ENCODE data around the gene LRRC8B. TPM values are rescaled to one million over a fixed set of nuclear protein-coding genes. Genes with fewer than 3 reads are reported as not detected.

The LRRC8B gene
- polyA plus RNA-seq, 2 of the 4 experiments (the other 2 are of a cell fraction) = 3.2 to 10.3 TPM

GRCh38 chr1:89490389-89490788 lies 34.2 kb upstream of the LRRC8B start:
- Histone ChIP-seq H3K27ac (no peak overlapping the region), H3K4me2 (no peak overlapping the region), H3K9me3 (no peaks in the 10 kb centered on the region), H3K4me1 (no peaks in the 10 kb centered on the region), H3K4me3 (no peak overlapping the region)
- CTCF ChIA-PET = no interaction called here
- no peak for DNase-seq (ENCODE audit: low read depth in 1 of 2, low spot score in 1 of 2)
- ATAC-seq = no peak
- WGBS (ENCODE audit: missing lambda C conversion rate) = 73% methylated on average over 3 of the region's 3 CpGs
- POLR2A ChIA-PET = no interaction called here
- FAIRE-seq = no peak
- no peak for TF ChIP-seq MAX (IDR thresholded peaks at IDR 0.05)
- TF ChIP-seq MYC (IDR thresholded peaks at IDR 0.05; ENCODE audit: borderline replicate concordance, low read length) = no peak
- TF ChIP-seq EHMT2 (IDR thresholded peaks at IDR 0.05; ENCODE audit: low read depth) = no peak
- TF ChIP-seq EP300 (IDR thresholded peaks at IDR 0.05) = no peak
- no peak for TF ChIP-seq RCOR1 (IDR thresholded peaks at IDR 0.05; ENCODE audit: low read depth, low read length)
- no peak for TF ChIP-seq BHLHE40 (IDR thresholded peaks at IDR 0.05; ENCODE audit: low read depth, low read length)
- no peak for TF ChIP-seq PBX3 (IDR thresholded peaks at IDR 0.05)
- no peak for TF ChIP-seq MAFK (IDR thresholded peaks at IDR 0.05; ENCODE audit: partially characterized antibody)
- TF ChIP-seq RAD21 (conservative IDR thresholded peaks at IDR 0.05 in 1 of 2, IDR thresholded peaks at IDR 0.05 in 1 of 2) = no peak
- TF ChIP-seq HOXA7 (CRISPR knock-in tag; IDR thresholded peaks at IDR 0.05) = no peak
- no peak for TF ChIP-seq HEYL (CRISPR knock-in tag; IDR thresholded peaks at IDR 0.05)

- Histone ChIP-seq H3K4me3 (no peak overlapping the region), H3K9me3 (no peaks in the 10 kb centered on the region), H3K4me2 (no peak overlapping the region), H3K27ac (no peak overlapping the region), H3K4me1 (no peaks in the 10 kb centered on the region)
- ChIA-PET POLR2A (no interaction called here), CTCF (no interaction called here)
- no peak for DNase-seq (ENCODE audit: low read depth in 1 of 2, low spot score in 1 of 2)
- 50% methylated on average over 6 of the region's 6 CpGs for WGBS (ENCODE audit: missing lambda C conversion rate)
- no peak for ATAC-seq
- no peak for TF ChIP-seq ZNF302 (CRISPR knock-in tag; IDR thresholded peaks at IDR 0.05)
- no peak for TF ChIP-seq BCL3 (IDR thresholded peaks at IDR 0.05)
- TF ChIP-seq FOXS1 (CRISPR knock-in tag; IDR thresholded peaks at IDR 0.05) = no peak
- no peak for TF ChIP-seq BHLHE40 (IDR thresholded peaks at IDR 0.05; ENCODE audit: low read depth, low read length)
- TF ChIP-seq RFX5 (IDR thresholded peaks at IDR 0.05) = no peak
- TF ChIP-seq HOXB13 (CRISPR knock-in tag; IDR thresholded peaks at IDR 0.05; ENCODE audit: low read depth) = no peak
- TF ChIP-seq CTCF (IDR thresholded peaks at IDR 0.05) = no peak
- TF ChIP-seq HES2 (IDR thresholded peaks at IDR 0.05) = no peak
- no peak for TF ChIP-seq MAZ (IDR thresholded peaks at IDR 0.05; ENCODE audit: borderline replicate concordance, low read depth, low read length)
- FAIRE-seq = no peak
Observed at GRCh38 chr1:89499320-89499719, 25.3 kb upstream of the LRRC8B start.

GRCh38 chr1:89502042-89502441 lies 22.6 kb upstream of the LRRC8B start:
- no peak overlapping the region for H3K4me3 ChIP-seq
- TF ChIP-seq CTCF (IDR thresholded peaks at IDR 0.05) = no peak
- no peak for TF ChIP-seq KDM1A (IDR thresholded peaks at IDR 0.05; ENCODE audit: low read depth)
- TF ChIP-seq TFCP2L1 (CRISPR knock-in tag; IDR thresholded peaks at IDR 0.05) = no peak
- TF ChIP-seq, protein P1, sequence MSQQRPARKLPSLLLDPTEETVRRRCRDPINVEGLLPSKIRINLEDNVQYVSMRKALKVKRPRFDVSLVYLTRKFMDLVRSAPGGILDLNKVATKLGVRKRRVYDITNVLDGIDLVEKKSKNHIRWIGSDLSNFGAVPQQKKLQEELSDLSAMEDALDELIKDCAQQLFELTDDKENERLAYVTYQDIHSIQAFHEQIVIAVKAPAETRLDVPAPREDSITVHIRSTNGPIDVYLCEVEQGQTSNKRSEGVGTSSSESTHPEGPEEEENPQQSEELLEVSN (IDR thresholded peaks at IDR 0.05; ENCODE audit: borderline replicate concordance, low read depth) = no peak
- POLR2A ChIA-PET = no interaction called here
- DNase-seq (ENCODE audit: low read depth in 1 of 2, low spot score in 1 of 2) = no peak
- FAIRE-seq = no peak
- ATAC-seq = no peak
- H3K27ac ChIP-seq = no peak overlapping the region
- H3K4me1 ChIP-seq = no peaks in the 10 kb centered on the region
- CTCF ChIA-PET = no interaction called here
- H3K9me3 ChIP-seq = no peaks in the 10 kb centered on the region
- no peak overlapping the region for H3K4me2 ChIP-seq
- WGBS (ENCODE audit: missing lambda C conversion rate) = 14% methylated on average over 2 of the region's 2 CpGs

All from A549 (cell line).